NCI-H146 (cell line): Measurements from ENCODE around the gene HTRA2.
"Not testable (repeated sequence)": the region's sequence is repeated elsewhere in the genome, so short reads cannot be mapped to it uniquely, and the experiment has no call there.

Source experiments
- DNase-seq: peaks from one replicate; lab custom pipeline; 2025; lab: John Stamatoyannopoulos, UW

Gene HTRA2

GRCh38 chr2:74529357-74530238 is at the start of gene HTRA2, which contains the start of gene AUP1:
Gene HTRA2 (plus strand): TSS chr2:74529933. CDS start chr2:74530007, 74 bp downstream.
Gene AUP1 (minus strand): TSS chr2:74529706. CDS start chr2:74529629, 77 bp downstream.
- DNase-seq: peak; percentile 99

- DNase-seq: no peak
These were observed 48.3 kb upstream of the HTRA2 start for GRCh38 chr2:74481431-74481830.

- peak; percentile 79 for DNase-seq
These were observed 47.6 kb upstream of the HTRA2 start for GRCh38 chr2:74481961-74482800.

GRCh38 chr2:74482801-74483674 is 46.7 kb upstream of the HTRA2 start, which contains the start of the genes CCDC142 and TTC31:
Gene CCDC142 (minus strand): TSS chr2:74482998. CDS start chr2:74482837, 161 bp downstream.
Gene TTC31 (plus strand): TSS chr2:74483081. CDS start chr2:74483096, 15 bp downstream.
- DNase-seq: peak; percentile 95

- not testable (repeated sequence) for DNase-seq
These were observed 46.0 kb upstream of the HTRA2 start for GRCh38 chr2:74483675-74484164.

- no peak for DNase-seq
These were observed 43.6 kb upstream of the HTRA2 start for GRCh38 chr2:74486141-74486540.

- DNase-seq: no peak
These were observed 40.9 kb upstream of the HTRA2 start for GRCh38 chr2:74488643-74489481.

GRCh38 chr2:74489906-74490305 is 39.8 kb upstream of the HTRA2 start:
- no peak for DNase-seq

- DNase-seq: no peak
These were observed 37.8 kb upstream of the HTRA2 start for GRCh38 chr2:74491648-74492544.

- DNase-seq: no peak
These were observed 36.2 kb upstream of the HTRA2 start for GRCh38 chr2:74493546-74493945.

- no peak for DNase-seq
These were observed 34.3 kb upstream of the HTRA2 start for GRCh38 chr2:74495440-74495839.

GRCh38 chr2:74496997-74497776 is 32.5 kb upstream of the HTRA2 start:
- DNase-seq: no peak

GRCh38 chr2:74497777-74498499 is 31.8 kb upstream of the HTRA2 start:
- DNase-seq: peak; percentile 79

- no peak for DNase-seq
These were observed 31.1 kb upstream of the HTRA2 start for GRCh38 chr2:74498500-74499266.

- DNase-seq: no peak
These were observed 30.3 kb upstream of the HTRA2 start, which contains the start of gene LBX2 for GRCh38 chr2:74499267-74499939. Gene LBX2 (minus strand): TSS chr2:74499603. CDS start chr2:74499537, 66 bp downstream.

- no peak for DNase-seq
These were observed 29.7 kb upstream of the HTRA2 start for GRCh38 chr2:74499940-74500577.
